Brain microvascular endothelial cell (primary cell): ENCODE measurements around the gene MROH2B.

Experiments used
- DNase-seq: peaks from one replicate; pipeline ENCODE4 v3.0.0-alpha.2; 2020
- H3K27ac ChIP-seq: fragments of 250-450 bp; sonication (Bioruptor Pico); 2 replicates; pipeline ENCODE4 v1.5.1; 2020; ENCODE audit warnings: mild to moderate bottlenecking, moderate library complexity
- H3K27me3 ChIP-seq: fragments of 250-450 bp; sonication (Bioruptor Pico); replicated peaks from 2 replicates; pipeline ENCODE4 v1.5.1; 2020; ENCODE audit warnings: mild to moderate bottlenecking
- H3K36me3 ChIP-seq: fragments of 250-450 bp; sonication (Bioruptor Pico); replicated peaks from 2 replicates; pipeline ENCODE4 v1.5.1; 2020; ENCODE audit warnings: mild to moderate bottlenecking
- H3K4me3 ChIP-seq: 2 replicates; pipeline ENCODE4 v1.5.1; 2011; ENCODE audit warnings: low read depth, mild to moderate bottlenecking, control low read depth, low read length, moderate library complexity
- CTCF ChIP-seq: IDR thresholded peaks from 2 replicates; pipeline ENCODE4 v1.5.1; 2011; ENCODE audit warnings: low read depth, mild to moderate bottlenecking, moderate library complexity, low read length, control low read depth, inconsistent platforms; ENCODE audit errors: missing control alignments
- in situ Hi-C: cut with HindIII; loops from 2 replicates; pipeline ENCODE4 v1.10.0; 2017; ENCODE audit warnings: low sequenced_read_pairs, low pct_ligation_motif_present

Gene MROH2B

GRCh38 chr5:40976041-40976440 lies 95.1 kb downstream of the MROH2B start:
- no peak for DNase-seq
- Histone ChIP-seq H3K27me3 (no peaks in the 10 kb centered on the region), H3K36me3 (no peaks in the 10 kb centered on the region), H3K4me3 (no peak overlapping the region), H3K27ac (no peak overlapping the region)
- no peak for TF ChIP-seq CTCF
- in situ Hi-C loops, result no loop called here

DNA sequence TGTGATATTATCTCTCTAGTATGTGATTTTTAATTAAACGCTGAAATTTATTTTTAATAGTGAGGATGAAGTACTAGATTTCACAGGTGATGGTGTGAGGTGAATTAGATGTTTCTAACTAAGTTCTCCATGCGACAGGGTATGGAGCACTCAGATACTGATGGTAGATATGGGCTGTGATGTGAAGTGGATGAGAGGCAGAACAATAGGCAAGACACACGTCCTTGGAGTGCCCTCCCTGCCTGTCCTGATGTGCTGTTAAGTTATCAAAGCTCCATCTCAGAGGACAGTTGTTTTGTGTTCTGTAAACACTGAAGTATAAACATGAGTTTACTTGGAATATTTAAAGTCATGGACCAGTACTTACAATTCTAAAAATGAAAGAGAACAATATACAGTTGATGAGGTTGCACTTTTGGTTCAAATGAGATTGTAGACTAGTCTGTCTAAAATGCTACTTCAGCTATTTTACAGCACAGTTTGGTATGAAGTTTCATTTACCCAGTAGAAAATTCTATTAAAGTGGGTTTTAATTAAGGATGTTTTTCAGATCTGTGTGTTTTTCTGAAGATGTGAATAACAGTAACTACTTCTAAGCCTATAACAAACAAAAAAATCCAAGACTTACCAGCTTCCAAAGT lies 97.7 kb downstream of the MROH2B start:
- in situ Hi-C loops, result no loop called here
- no peak for TF ChIP-seq CTCF
- DNase-seq, result no peak
- Histone ChIP-seq H3K27me3 (no peaks in the 10 kb centered on the region), H3K36me3 (no peaks in the 10 kb centered on the region), H3K4me3 (no peak overlapping the region), H3K27ac (no peak overlapping the region)

GRCh38 chr5:40972434-40972833 lies 98.7 kb downstream of the MROH2B start:
- no peak for DNase-seq
- no peak overlapping the region for H3K27ac ChIP-seq
- no peaks in the 10 kb centered on the region for H3K36me3 ChIP-seq
- in situ Hi-C loops, result no loop called here
- no peak overlapping the region for H3K4me3 ChIP-seq
- TF ChIP-seq CTCF, result no peak
- H3K27me3 ChIP-seq, result no peaks in the 10 kb centered on the region

GRCh38 chr5:40962207-40962955 lies 108.8 kb downstream of the MROH2B start:
- peak; percentile 4 for TF ChIP-seq CTCF
- H3K27ac ChIP-seq, result no peak overlapping the region
- H3K36me3 ChIP-seq, result no peaks in the 10 kb centered on the region
- H3K4me3 ChIP-seq, result no peak overlapping the region
- in situ Hi-C loops, result no loop called here
- H3K27me3 ChIP-seq, result no peaks in the 10 kb centered on the region
- no peak for DNase-seq

DNA sequence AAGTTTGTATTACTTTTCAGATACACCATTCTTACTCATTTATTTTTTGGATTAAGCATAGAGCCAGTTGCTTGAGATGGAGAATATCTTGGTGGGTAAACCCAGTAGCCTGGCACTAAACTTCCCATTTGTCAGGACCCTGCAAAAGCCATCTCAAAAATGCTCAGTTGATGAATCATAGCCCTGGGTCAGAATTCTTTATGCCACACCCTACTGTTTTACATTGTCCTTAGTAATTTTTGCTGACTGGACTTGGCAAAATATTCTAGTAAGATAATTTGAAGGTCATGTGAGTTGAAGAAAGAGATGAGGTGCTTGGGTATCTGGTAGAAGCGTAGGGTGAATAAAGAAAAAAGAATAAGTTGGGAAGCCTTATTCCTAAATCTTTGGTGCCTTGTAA lies 111.1 kb downstream of the MROH2B start:
- TF ChIP-seq CTCF, result no peak
- DNase-seq, result no peak

More for the DNA sequence above, 111.1 kb downstream of the MROH2B start:
- Histone ChIP-seq H3K27ac (no peak overlapping the region), H3K27me3 (no peaks in the 10 kb centered on the region), H3K36me3 (no peaks in the 10 kb centered on the region), H3K4me3 (no peak overlapping the region)
- in situ Hi-C loops, result no loop called here
